Right renal pelvis (tissue), 4 donors: Measurements from ENCODE around the gene TIPARP. TPM values are rescaled to one million over a fixed set of nuclear protein-coding genes. Genes with fewer than 3 reads are reported as not detected.

Source experiments
- DNase-seq, 4 donors: peaks; one replicate each; pipeline ENCODE4 v3.0.0-alpha.2; 2013; ENCODE audit warnings: low read depth in 4 of 4, low spot score in 3 of 4, missing footprints in 1 of 4
- polyA plus RNA-seq, 4 donors: library from polyadenylated mRNA; unstranded; fragments of 120-200 nt; gene quantifications; one replicate each; pipeline ENCODE4 v1.2.1, GENCODE V29; 2013; ENCODE audit not compliant: insufficient read length in 4 of 4

The TIPARP gene, protein sequence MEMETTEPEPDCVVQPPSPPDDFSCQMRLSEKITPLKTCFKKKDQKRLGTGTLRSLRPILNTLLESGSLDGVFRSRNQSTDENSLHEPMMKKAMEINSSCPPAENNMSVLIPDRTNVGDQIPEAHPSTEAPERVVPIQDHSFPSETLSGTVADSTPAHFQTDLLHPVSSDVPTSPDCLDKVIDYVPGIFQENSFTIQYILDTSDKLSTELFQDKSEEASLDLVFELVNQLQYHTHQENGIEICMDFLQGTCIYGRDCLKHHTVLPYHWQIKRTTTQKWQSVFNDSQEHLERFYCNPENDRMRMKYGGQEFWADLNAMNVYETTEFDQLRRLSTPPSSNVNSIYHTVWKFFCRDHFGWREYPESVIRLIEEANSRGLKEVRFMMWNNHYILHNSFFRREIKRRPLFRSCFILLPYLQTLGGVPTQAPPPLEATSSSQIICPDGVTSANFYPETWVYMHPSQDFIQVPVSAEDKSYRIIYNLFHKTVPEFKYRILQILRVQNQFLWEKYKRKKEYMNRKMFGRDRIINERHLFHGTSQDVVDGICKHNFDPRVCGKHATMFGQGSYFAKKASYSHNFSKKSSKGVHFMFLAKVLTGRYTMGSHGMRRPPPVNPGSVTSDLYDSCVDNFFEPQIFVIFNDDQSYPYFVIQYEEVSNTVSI
- polyA plus RNA-seq = 10 to 100 TPM; 22.1 to 31.1 (median 28.6) TPM

- peak; percentile 95 to 98 (median 98) for DNase-seq
These were observed at the start of gene TIPARP for GRCh38 chr3:156674046-156674910. TSS of gene TIPARP (plus strand) at chr3:156674590. CDS start at chr3:156677698, 3,108 bp downstream.

- DNase-seq = no peak
These were observed 48.3 kb upstream of the TIPARP start for GRCh38 chr3:156626104-156626503.

- no peak for DNase-seq
These were observed 46.3 kb upstream of the TIPARP start for GRCh38 chr3:156627946-156628569.

GRCh38 chr3:156628836-156629618, 45.4 kb upstream of the TIPARP start:
- no peak for DNase-seq

DNA sequence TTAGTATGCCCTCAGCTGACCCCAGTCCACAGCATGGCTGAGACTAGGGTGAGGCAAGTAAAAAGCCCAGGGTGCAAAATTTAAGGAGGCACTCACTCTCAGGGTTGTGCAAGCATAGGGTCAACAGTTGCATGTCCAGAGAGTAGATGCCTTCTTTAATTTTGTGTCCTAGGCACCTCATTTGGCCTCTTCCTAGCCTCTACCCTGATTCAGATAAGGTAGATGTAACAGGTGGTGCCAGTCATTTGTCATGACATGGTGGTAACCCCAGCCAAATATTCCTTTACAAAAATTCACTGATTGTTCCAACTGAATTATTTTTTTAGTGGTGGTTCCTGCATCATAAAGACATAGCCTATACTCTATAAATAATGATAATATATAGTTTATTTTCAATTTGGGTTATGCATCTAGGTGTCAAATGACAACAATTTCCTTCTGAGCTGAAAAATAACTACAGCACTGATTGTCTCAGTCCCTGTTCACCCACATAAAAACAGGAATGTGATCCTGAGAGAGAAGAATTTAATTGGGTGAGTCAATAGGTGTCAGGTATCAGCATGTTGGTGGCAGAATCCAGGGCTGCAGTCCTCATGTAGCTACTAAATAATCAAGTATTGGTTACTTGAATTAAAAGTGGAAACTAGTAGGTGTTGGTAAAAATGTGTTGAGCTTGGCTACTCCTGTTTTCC, 44.2 kb upstream of the TIPARP start:
- no peak for DNase-seq

DNA sequence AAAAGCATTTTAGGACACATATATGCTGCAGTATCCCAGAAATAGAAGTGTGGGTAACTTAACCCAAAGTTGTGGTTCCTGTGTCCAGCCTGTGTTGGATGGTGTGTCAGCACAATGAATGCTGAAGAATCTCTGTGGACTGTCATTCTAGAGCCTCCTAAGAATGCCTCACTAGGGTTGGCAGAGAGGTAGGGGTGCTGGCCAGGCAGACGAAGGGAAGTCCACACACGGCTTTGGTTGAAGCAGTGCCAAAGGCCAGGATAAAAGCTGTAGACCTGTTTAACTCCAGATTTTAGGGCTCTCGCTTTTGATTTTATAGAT, 43.7 kb upstream of the TIPARP start:
- DNase-seq = no peak

DNA sequence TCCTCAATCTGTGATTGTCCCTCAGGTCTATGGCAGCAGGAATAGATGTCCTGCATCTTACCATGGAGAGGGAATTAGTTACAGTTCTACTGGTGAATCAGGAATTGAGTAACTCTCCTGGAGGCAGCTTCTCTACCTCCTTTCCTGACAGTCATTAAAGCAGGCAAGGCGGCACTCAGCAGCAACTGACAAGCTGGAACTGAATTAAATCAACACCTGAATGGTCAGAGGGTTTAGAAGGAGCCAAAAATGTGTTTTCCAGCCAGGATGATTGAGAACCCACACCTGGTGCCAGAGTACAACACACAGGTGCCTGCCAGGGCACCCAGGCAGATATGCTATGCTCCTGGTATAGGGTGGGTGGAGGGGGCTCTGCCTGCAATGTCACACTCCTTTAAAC, 43.1 kb upstream of the TIPARP start:
- DNase-seq = no peak

DNA sequence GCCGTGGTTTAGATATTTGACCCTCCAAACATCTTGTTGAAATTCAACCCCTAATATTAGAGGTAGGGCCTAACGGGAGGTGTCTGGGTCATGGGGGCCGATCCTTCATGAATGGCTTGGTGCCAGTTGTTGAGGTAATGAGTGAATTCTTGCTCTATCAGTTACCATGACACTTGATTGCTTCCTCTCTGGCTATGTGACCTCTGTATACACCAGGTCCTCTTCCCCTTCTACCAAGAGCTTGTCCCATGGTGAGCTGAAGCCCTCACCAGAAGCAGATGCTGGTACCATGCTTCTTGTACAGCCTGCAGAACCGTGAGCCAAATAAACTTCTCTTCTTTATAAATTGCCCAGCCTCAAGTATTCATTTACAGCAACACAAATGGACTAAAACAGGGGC, 41.8 kb upstream of the TIPARP start:
- DNase-seq = no peak

DNA sequence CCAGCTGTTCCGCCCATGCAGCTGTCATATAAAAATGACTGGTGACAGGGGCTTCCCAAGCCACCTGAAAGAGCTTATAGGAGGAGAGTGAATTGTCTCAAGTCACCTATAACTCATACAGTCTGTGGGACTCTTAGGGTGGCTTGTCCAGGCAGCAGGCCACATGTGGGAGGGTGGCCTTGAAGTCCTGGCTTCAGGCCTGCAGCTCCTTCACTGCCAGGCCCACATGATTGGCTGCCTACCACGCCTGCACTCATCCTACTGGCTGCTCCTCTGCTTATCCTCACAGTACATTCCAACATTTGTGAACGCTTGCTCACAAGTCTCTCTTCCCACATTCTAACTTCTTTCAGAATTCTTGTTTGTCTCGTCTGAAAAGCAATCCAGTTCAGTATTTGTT, 41.1 kb upstream of the TIPARP start:
- DNase-seq = no peak

DNA sequence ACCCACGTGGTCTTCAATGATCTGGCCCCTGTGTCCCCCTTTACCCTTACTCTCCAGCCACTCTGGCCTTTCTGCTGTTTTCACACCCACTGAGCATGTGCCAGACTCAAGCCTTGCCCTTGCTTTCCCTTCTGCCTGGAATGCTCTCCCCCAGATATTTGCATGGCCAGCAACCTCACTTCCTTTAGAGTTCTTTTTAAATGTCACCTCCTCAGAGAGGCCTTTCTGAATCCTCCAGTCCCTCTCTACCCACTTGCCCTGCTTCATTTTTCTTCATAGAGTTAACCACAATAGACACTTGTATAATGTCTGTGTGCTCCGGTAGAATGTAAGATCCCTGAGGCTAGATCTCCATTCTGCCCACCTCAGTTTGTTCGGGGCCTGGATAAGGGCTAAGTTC, 39.4 kb upstream of the TIPARP start:
- no peak for DNase-seq

GRCh38 chr3:156635973-156636372, 38.4 kb upstream of the TIPARP start:
- no peak for DNase-seq

DNA sequence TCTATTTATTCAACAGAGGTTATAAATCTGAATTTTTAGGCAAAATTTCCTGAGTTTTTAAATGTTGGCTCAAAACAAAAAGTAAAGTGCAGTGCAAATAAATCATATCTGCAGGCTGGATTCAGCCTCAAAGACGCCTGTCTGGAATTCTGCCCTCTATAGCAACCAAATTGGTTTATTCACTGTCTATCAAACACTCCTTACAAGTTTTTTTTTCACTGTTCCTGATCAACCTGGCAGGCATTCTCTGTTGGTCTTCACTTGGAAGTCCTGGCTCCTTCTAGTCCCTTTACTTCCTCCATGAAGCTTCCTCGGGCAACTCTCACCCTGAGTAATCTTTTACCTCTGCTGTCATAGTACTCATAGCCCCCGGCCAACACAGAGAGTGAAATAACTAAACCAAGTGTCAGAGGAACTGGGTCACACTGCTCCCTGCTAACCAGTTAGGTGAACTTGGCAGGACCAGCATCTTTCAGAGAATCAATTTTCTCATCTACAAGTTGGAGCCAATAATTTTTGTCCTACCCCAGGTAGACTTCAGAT, 36.8 kb upstream of the TIPARP start:
- no peak for DNase-seq

DNA sequence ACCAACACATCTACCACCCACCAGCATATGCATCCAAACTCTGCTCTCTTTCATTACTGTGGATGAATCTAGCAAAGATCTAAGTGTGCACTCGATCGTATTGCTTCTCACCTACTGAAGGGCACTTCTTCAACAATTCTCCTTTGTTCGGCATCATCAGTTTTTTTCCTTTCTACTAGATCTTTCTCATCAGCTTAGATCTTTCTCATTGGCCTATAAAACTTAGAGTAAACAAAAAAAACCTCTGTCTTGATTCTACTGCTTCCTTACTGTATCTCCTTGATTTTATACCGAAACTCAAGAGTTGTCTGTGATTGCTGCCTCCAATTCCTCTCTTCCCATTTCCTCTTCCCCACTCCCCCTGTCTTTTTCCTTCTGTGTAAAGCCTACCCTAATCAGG, 36.1 kb upstream of the TIPARP start:
- no peak for DNase-seq

DNA sequence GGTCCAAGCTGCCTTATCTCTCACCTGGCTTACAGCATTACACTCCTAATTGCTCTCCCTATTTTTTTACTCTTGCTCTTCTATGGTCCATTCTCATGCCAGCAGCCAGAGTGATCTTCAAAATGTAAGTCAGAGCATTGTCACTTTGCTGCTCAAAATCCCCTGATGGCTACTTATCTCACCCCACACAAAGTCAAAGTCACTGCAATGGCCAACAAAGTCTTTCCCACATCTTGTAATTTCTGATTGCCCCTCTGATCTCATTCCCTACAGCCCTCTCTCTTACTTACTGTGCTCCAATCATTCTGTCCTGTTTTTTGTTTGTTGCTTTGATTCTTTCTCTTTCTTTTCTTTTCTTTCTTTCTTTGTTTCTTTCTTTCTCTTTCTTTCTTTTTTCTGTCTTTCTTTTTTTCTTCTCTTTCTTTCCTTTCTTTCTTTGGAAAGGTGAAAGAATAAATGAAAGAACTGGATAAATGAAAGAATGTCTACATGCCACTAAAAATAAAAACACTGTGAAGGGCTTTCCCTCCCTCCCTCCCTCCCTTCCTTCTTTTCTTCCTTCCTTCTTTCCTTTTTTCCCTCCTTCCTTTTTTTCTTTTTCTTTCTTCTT, 34.9 kb upstream of the TIPARP start:
- no peak for DNase-seq

DNA sequence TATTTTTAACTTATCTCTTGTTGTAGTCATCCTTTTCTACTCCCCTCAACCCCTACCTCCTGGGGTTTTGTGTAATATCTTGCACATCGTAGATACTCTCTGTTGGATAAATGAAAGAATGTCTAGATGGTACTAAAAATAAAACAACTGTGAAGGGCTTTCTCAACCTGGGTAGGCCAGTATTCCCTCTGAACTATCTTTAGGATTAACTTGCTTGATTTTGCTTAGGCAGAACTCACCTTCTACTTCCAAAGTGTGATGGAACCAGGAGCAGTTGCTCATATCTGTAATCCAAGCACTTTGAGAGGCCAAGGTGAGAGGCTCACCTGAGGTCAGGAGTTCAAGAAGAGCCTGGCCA, 32.8 kb upstream of the TIPARP start:
- DNase-seq = no peak

DNA sequence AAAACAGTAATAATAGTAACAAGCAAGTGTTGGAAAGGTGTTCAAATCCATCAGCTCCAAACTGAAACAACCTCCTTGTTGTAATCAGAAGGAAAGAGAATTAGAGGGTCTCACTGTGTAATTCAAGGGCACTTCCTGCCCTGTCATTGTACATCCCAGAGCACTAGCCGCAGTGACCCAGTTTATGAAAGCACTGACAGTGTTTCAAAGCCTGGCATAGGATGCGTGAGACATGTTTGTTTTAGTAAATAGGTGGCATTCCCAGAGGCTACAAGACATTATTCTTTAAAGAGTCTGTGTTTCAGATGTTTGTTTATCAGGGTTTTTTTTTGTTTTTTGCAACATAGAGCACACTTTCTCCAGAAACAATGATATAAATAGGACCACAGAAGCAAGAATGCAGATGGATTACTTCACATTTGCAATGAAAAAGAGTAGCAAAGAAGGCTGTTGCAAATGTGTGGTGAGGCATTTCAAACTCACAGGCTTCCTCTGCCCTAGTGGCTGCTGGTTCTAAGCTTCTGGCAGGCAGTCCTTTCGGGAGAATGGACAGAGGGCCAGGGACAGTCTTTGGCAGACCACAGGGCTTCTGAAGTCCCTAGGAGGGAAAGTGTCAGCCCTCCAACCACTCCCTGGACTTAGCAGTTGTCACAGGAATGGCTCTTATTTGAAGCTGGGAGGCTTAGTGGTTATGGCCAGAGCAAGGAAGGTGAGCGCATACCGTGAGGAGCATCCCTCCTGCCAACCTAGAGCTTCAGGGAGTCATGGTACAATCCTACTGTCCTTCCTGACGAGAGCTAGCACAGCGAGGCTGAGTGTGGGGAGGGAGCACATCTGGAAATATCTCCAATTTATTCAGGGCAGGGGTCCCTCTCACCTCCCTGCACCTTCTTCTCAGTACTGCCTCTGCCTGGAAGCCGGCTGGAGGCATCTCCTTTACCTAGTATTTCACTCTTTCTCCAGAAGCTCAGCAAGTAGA, 31.4 kb upstream of the TIPARP start:
- no peak for DNase-seq

GRCh38 chr3:156643729-156644389, 30.5 kb upstream of the TIPARP start:
- DNase-seq = peak in 1 of 4 donors; percentile 23
